Myocyte (in vitro differentiated cells): ENCODE results near the gene DYRK1A. TPM values are rescaled to one million over a fixed set of nuclear protein-coding genes. Genes with fewer than 3 reads are reported as not detected.

Experiments
- DNase-seq: peaks from one replicate; pipeline ENCODE4 v3.0.0-alpha.2; 2012; ENCODE audit warnings: low read depth
- total RNA-seq: library from RNA; depleted of rRNA; stranded (reverse); fragments of >200 nt; gene quantifications from 2 replicates; pipeline ENCODE4 v1.2.3, GENCODE V29; 2014

DYRK1A gene
- total RNA-seq, 1 donor from 2014 or later = 97.3 TPM

DNA sequence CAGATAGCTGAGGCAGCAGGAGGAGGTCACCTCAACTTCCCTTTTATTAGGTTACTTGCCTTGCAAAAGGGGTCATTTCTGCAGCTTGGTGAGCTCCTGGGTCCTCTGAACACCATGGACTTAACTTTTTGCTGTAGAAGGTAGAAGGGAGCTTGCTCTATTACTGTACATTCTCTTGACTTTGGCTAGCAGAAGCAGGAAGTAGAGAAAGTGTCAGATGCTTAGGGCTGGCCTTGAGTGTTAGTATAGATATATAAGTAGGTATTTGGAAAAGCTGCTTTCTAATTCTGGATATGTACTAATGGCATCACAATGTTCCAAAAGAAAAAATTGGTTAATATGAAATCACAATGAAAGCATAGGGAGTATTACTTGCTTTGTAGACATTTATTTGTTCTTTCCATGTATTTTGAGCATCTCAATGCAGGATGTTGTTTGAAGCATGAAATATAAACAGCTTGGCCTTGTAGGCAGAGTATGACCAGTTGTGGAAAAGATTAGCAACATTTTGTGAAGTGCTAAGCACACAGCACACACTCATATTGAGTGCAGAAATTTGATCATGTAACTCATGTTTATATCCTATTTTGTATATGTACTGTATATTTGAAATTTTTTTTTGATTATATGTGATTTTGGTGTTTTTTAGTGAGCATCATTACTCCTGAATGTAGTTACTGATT is 108.8 kb downstream of the DYRK1A start:
- no peak for DNase-seq

DNA sequence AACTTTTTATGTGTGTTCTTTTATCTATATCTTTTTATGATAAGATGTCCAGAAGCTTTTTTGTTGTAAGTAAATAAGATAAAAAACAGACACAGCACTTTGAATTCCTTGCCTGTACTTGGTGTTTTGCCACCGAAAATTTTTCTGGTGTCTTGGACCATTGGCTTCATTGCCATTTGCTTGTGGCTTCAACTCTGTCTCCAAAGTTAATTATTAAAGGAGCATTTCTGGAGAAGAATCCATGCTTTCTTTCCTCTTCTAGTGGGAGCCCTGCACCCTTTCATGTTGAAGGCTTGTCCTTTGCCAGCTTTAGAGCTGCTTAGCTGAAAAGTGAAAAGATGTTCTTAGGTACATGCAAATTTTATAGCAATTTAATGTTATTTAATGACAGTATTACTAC is 112.2 kb downstream of the DYRK1A start:
- DNase-seq = no peak

DNA sequence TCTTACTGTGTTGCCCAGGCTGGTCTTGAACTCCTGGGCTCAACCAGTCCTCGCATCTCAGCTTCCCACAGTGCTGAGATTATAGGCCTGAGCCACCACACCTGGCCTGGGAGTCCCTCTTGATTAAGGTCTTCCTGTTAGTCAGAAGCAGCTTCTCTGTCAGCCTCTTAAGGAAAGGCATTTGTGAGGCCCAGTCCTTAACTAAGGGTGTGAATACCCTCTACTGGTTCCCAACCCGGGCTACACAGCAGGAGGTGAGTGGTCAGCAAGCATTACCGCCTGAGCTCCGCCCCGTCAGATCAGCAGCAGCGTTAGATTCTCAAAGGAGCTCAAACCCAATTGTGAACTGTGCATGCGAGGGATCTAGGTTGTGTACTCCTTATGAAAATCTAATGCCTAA is 117.2 kb downstream of the DYRK1A start:
- no peak for DNase-seq

DNA sequence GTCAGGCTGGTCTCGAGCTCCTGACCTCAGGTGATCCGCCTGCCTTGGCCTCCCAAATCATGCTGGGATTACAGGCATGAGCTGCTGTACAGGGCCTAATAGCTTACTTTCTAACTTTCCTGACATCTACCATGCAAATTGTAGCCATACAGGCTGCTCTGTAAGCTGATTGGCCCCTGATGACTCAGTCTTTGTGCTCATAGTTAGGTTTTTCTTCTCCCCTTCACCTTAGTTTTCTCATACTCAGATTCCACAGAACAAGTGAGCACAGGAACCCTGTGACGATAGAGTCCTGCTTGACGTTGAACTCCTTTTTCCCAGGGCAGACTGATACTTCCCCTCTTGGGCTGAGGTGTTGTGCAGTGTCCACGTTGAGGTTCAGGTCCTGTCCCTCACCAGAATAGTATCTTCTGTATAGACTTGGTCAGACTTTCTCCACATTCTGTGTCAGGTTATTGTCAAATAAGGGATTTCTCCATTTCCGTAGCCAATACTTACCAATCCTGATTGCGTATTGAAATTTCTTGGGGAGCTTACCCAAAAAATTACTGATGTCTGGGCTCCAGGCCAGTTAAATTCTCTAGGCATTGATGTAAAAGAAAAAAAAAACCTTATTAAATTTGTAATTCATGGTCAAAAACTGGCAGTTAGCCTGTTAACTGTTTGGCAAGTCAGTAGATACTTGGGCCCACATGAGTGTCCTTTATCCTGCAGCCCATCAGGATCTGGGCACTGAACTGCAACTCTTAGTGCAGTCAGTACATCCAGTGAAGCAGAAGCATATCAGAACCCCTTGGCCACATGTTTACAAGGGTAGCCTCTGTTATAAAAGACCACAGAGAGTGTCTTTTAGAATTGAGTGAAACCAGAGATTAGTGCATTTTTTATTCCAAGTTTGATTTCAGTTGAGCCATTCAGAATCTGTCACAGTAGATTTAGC is 118.2 kb downstream of the DYRK1A start:
- no peak for DNase-seq

DNA sequence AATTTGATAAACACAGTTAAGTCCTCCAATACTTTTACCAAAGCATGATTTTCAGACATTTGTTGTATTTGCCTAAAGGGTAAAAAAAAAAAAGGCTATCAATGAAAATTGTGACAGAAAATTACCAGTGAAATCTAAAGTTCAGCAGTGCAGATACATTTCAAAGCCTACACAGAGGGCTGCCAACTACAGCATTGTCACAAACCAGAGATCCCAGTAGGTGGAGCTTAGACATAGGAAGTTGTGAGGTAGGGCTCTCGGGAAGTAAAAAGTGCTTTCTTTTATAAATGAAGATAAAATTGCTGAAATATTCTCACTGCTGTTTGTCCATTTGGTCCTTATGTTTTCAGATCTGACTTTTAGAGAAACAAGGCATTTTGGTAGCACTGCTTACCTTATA is 123.0 kb downstream of the DYRK1A start:
- no peak for DNase-seq

DNA sequence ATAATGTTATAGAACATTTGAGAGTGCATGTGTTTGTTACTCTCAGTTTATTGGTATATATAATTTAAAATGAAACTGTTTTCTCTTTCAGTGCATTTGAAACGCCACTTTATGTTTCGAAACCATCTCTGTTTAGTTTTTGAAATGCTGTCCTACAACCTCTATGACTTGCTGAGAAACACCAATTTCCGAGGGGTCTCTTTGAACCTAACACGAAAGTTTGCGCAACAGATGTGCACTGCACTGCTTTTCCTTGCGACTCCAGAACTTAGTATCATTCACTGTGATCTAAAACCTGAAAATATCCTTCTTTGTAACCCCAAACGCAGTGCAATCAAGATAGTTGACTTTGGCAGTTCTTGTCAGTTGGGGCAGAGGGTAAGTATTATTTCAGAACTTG is 123.5 kb downstream of the DYRK1A start:
- DNase-seq = no peak

DNA sequence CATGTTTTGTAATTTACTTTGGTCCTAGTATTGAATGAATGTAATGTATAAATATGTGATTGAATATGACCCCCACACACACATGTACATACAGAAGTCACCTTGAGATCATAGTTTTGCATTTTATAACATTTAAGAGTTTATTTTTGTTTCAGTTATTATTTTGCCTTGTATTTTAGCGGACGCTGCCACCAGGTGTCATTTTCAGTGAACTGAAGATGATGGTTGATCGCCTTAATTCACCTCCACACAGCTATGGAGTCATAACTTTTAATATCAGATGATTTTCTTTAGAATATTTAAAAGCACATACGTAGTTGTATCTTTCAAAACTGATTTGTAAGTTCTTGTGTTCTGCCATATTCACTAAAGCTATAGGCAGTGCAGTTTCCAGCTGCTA is 130.4 kb downstream of the DYRK1A start:
- peak; percentile 23 for DNase-seq

DNA sequence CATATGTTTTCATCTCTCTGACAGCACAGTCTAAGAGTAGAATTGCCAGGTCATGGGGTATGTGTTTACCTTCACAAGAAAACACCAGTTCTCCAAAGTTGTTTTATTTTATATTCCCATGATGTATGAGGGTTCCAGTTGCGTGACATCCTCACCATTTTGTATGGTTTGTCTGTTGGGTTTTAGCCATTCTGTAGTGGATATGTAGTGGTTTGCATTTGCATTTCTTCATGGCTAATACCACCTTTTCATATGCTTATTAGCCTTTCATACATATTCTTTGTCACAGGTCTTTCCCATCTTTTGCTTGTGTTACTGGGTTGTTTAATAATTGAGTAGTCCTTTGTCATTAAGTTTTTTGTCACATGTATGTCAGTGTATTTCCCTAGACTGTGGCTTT is 132.1 kb downstream of the DYRK1A start:
- no peak for DNase-seq

DNA sequence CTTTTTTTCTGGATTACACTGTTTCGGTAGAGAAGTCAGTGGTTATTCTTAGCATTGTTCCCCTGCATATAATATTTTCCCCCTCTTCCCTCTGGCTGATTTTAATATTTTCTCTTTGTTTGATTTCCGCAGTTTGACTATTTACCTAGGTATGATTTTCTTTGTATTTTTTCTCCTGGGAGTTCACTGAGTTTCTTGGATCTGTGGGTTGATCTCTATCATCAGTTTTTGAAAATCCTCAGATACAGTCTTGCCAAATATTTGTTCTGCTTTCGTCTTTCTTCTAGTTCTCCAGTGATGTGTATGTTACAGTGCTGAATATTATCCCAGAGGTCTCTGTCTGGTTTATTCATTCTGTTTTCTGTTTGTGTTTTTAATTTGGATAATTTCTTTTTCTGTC is 136.4 kb downstream of the DYRK1A start:
- no peak for DNase-seq

DNA sequence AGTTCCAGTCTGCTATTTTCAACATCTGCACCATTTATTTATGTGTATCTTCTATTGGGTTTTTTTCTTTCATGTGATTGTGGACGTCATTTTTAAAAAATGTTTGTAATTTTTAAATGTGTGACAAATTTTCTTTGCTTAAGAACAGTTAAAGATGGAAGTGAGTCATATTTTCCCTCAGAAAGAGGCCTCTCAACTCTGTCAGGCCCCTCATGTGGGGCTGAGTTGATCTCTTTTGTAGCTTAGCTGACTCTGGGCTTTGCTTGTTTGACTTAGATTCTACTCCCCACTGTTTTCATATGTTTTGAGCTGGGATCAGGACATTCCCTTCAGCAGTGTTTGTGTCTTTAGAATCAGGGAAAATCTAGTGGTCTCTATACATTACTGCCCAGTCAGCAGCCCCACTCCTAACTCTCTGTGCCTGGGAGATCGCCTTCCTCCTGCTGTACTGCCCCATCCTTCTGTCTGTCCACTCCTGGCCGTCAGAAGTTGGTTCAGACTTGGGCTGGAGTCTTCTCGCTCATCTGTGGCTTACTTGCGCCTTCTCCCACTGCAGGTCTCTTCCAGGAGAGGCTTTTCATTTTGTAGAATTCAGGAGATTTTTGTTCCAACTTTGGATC is 137.4 kb downstream of the DYRK1A start:
- DNase-seq = peak; percentile 12

DNA sequence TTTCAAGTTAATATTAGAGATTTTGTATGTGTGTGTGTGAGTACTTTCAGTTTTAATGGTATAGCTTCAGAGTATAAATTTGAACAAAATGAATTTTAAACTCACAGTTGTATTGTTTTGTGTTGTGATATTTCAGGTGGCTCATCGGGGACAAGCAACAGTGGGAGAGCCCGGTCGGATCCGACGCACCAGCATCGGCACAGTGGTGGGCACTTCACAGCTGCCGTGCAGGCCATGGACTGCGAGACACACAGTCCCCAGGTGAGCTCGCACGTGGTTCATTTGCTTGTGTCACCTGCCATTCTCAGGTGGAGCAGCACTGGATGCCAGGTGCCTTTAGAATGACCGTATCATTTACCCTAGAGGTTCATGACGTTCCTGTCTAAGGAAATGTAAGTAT is 139.4 kb downstream of the DYRK1A start:
- DNase-seq = no peak

DNA sequence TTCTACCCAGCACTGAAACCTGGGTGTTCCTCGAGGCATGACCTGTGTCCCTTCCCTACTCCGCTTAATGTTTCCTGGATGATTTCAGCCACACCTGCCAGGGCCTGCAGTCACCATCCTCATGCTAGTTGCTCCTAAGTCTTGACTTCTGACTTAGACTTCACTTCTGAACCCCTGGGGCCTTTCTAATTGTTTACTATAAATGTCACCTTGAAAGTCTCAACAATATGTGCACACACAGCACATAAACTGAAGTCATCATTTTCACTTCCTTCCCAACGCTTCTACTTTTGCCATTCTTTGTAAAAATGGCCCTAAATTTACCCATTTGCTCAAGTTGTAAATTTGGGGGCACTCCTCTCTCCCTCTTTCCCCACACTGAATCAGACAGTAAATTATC is 141.1 kb downstream of the DYRK1A start:
- no peak for DNase-seq

DNA sequence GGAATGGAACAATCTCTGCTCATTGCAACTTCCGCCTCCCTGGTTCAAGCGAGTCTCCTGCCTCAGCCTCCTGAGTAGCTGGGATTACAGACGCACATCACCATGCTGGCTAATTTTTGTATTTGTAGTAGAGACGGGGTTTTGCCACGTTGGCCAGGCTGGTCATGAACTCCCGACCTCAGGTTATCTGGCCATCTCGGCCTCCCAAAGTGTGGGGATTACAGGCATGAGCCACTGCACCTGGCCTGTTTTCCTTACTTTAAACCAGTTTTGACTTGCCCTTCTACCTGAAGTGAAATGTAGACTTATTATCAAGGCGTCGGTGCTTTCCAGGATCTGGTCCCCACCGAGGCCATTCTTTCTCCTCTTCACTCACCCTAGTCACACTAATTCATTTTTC is 141.8 kb downstream of the DYRK1A start:
- no peak for DNase-seq

DNA sequence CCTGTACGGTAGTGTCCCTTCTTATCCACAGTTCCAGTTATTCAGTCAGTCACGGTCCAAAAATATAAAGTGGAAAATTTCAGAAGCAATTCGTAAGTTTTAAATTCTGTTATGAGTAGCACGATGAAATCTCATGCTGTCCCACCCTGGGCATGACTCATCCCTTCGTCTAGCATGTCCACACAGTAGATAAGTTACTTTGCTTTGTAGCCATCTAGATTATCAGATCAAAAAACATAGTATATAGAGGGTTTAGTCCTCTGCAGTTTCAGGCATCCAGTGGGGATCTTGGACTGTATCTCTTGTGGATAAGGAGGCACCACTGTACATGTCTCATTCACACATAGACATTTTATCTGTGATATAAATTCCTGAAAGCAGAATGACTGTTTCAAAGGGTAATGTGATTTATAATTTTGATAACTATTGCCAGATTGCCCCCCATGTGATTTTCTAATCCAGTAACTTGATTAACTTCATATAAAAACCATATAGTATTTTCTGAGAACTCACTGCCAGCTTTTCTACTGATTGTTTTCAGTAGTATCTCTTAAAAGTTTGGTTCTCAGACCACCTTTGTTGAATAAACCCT is 143.3 kb downstream of the DYRK1A start:
- DNase-seq = peak; percentile 11

DNA sequence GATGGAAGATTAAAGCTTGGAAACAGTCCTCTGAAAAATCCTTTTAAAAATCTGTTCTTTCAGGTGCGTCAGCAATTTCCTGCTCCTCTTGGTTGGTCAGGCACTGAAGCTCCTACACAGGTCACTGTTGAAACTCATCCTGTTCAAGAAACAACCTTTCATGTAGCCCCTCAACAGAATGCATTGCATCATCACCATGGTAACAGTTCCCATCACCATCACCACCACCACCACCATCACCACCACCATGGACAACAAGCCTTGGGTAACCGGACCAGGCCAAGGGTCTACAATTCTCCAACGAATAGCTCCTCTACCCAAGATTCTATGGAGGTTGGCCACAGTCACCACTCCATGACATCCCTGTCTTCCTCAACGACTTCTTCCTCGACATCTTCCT is 145.3 kb downstream of the DYRK1A start:
- DNase-seq = no peak

DNA sequence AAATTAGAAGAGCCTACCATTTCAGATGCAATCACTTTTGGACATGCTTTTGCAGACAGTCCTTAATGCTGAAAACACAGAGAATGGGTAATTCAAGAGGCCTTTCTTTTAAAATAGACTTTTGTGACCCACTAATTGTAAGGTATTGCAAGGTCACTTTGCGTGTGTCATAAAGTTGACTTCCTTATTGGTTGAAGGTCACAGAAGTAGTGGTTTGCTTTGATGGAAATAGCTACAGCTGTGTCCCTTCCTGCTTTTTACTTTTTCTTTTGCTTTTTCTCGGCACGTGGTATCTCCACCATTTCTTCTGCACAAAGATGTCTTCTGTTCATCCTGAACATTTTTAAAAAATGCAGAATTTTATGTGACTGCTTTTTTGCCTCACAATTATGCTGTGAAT is 146.8 kb downstream of the DYRK1A start:
- no peak for DNase-seq

DNA sequence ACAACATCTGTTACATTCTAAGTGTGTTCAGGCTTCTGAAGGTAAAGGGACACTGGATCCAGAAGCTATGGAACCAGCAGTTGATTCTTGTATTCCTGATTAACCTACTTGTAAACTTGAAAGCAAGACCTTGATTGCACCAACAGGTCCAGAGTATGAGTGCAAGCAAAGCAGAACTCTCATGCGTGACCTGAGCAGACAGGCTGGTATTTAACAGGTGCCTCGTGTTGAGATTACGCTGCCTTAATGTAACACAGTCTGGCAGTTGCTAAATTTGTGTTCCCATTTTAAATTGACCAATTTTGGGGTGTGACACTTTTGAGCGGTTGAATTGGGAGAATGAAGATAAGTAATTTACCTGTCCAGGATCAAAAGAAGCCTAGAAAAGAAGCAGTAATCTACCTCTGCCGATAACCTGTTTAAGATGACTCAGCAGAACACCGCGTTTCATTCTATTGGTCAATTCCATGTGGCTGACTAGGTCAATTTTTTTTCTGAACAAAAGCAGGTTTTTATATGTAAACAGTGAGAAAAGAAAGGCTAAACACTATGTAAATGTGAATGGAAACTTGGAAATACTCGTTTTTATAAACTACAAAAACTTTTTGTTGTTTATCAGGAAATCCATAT is 147.6 kb downstream of the DYRK1A start:
- DNase-seq = no peak

DNA sequence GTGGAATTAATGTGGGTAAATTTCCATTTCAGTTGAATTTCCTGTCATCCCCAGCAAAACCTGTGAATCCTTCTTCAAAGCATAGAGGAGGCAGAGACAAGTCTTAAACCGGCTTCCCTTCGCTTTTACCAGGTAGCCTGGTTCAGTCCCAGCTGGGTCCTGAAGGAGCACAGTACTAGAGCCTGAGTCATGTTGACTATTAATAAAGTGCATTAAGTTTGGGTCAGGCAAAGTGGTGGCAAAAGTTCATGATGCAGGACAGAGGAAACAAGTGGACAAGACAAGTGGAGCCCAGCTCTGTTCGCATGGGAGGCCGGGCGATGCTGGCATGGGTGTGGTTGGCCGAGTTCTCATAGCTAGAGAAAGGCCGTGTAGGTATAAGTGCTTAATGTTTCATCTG is 150.4 kb downstream of the DYRK1A start:
- peak; percentile 38 for DNase-seq

DNA sequence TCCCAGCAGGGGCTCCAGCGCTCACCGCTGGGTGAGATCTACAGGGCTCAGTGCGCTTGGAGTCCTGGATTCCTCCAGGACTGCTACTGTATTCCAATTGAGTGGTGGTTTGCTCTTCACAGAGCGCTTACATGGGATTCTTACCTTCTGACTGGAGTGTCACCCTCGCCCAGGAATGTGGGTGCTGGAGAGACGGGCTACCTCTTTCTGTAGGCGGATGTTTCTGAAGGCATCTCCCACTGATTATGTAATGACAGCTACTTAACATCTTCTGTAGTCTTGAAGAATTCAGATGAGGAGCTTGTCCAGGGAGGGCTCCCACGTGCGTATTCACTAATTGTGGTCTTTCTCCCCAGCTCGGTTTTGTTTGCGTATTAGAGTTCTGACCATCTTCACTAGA is 154.2 kb downstream of the DYRK1A start:
- no peak for DNase-seq

DNA sequence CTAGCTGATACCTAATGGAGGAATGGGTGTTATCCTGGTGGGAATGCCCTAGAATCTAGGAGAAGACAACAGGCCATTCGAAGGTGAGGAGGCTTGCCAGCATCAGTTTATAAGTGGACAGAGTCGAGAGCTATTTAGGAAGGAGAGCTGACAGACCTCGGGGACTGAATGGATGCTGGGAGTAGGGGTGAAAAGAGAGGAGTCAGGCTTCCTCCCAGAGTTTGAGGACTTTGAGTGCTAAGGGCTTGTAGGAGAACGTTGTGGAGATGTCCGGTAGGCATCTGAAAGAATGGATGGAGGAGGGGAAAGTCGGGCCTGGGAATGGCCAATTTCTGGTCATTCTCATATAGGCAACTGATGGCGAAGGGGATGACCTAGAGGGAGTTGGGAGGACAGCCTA is 155.1 kb downstream of the DYRK1A start:
- no peak for DNase-seq

DNA sequence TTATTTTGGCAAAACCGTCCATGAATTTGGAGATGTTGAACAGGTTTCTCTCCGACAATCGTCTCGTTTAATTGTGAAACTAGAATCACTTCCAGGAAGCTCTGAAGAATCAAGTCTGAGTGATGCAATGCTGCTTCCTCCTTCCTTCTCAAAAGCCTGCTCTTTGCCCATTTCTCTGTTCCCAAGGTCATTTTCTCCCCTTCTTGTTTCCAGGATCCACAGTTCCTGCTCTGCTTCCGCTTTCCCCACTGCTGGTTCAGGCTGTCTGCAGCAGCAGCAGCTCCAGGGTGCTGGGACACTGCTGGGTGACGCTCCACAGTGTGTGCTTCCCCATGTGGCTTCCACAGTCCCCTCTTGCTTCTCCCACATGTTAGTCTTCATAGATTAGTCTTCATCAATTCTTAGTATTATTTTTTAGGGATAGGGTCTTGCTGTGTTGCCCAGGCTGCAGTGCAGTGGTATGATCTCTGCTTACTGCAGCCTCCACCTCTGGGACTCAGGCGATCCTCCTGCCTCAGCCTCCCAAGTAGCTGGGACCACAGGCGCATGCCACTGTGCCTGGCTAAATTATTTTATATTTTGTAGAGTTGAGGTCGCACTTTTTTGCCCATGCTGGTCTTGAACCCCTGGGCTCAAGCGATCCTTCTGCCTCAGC is 156.2 kb downstream of the DYRK1A start:
- DNase-seq = no peak
